Occipital lobe (tissue), 2 donors: ENCODE measurements around the gene SYNJ2. TPM values are rescaled to one million over a fixed set of nuclear protein-coding genes. Genes with fewer than 3 reads are reported as not detected.

Source experiments
- DNase-seq: peaks from one replicate; lab custom pipeline; 2025; lab: John Stamatoyannopoulos, UW
- total RNA-seq: library from RNA; depleted of rRNA; stranded (reverse); fragments of >200 nt; gene quantifications from one replicate; pipeline ENCODE4 v1.2.3, GENCODE V29; 2014

SYNJ2 gene
- total RNA-seq, 1 donor from 2014 or later, result 7.2 TPM

GRCh38 chr6:158076548-158076947 is 94.9 kb downstream of the SYNJ2 start:
- no peak for DNase-seq

- DNase-seq, result no peak
Observed at GRCh38 chr6:158077676-158078075, 96.0 kb downstream of the SYNJ2 start.

GRCh38 chr6:158078320-158078719 is 96.7 kb downstream of the SYNJ2 start:
- no peak for DNase-seq

- no peak for DNase-seq
Observed at GRCh38 chr6:158080849-158081656, 99.4 kb downstream of the SYNJ2 start.

- no peak for DNase-seq
Observed at GRCh38 chr6:158081657-158081935, 99.9 kb downstream of the SYNJ2 start.

GRCh38 chr6:158083455-158084325 is 102.0 kb downstream of the SYNJ2 start:
- DNase-seq, result no peak

GRCh38 chr6:158085261-158086053 is 103.8 kb downstream of the SYNJ2 start:
- DNase-seq, result no peak

- DNase-seq, result no peak
Observed at GRCh38 chr6:158086054-158086503, 104.4 kb downstream of the SYNJ2 start.

GRCh38 chr6:158086504-158087223 is 105.0 kb downstream of the SYNJ2 start:
- DNase-seq, result peak; percentile 16

- DNase-seq, result no peak
Observed at GRCh38 chr6:158087224-158087867, 105.7 kb downstream of the SYNJ2 start.

GRCh38 chr6:158092806-158093205 is 111.1 kb downstream of the SYNJ2 start:
- no peak for DNase-seq

- DNase-seq, result no peak
Observed at GRCh38 chr6:158095031-158095430, 113.4 kb downstream of the SYNJ2 start.

GRCh38 chr6:158095671-158096070 is 114.0 kb downstream of the SYNJ2 start:
- no peak for DNase-seq

- no peak for DNase-seq
Observed at GRCh38 chr6:158103228-158103627, 121.6 kb downstream of the SYNJ2 start.

GRCh38 chr6:158104696-158105095 is 123.0 kb downstream of the SYNJ2 start:
- no peak for DNase-seq

- no peak for DNase-seq
Observed at GRCh38 chr6:158109748-158110147, 128.1 kb downstream of the SYNJ2 start.

- DNase-seq, result no peak
Observed at GRCh38 chr6:158110986-158111385, 129.3 kb downstream of the SYNJ2 start.

GRCh38 chr6:158111987-158112386 is 130.3 kb downstream of the SYNJ2 start:
- DNase-seq, result no peak

GRCh38 chr6:158113802-158114201 is 132.1 kb downstream of the SYNJ2 start:
- no peak for DNase-seq

GRCh38 chr6:158115102-158115501 is 133.4 kb downstream of the SYNJ2 start:
- DNase-seq, result no peak

GRCh38 chr6:158115508-158115907 is 133.8 kb downstream of the SYNJ2 start:
- no peak for DNase-seq
